ENCODE measurements around the gene GARIN5A. TPM values are rescaled to one million over a fixed set of nuclear protein-coding genes. Genes with fewer than 3 reads are reported as not detected.

Gene GARIN5A
- total and polyA plus RNA-seq, 2 of the 8 experiments (the other 6 are each of a cell fraction or from before 2014, with no cell fraction given) = 9.1 to 18.5 TPM

- no peak for TF ChIP-seq SIX5 (IDR thresholded peaks at IDR 0.05; ENCODE audit: low read depth, low read length)
- no peak for TF ChIP-seq POLR2A (IDR thresholded peaks at IDR 0.05; ENCODE audit: control extremely low read depth in 1 of 2, low read depth in 2 of 2, low read length in 2 of 2)
- TF ChIP-seq TEAD4 (IDR thresholded peaks at IDR 0.05; ENCODE audit: low read depth, low read length) = no peak
- no peak for TF ChIP-seq KDM1A (IDR thresholded peaks at IDR 0.05; ENCODE audit: borderline replicate concordance, low read length)
- no peak for TF ChIP-seq BACH1 (IDR thresholded peaks at IDR 0.05; ENCODE audit: low read length)
- TF ChIP-seq CEBPB (IDR thresholded peaks at IDR 0.05; ENCODE audit: low read depth, low read length) = no peak
Measured at GRCh38 chr19:50522881-50523280, 46.2 kb upstream of the GARIN5A start (continued).
